RWPE1 (cell line): ENCODE results near the gene LOXL4.
A peak's percentile ranks its signal among the peaks of the same experiment; 100 is the strongest.

Source experiments
- CTCF ChIA-PET: fragments of 350-600 bp; sonication (Branson Sonifier 250); formaldehyde crosslinking; extraction: SDS; loops from one replicate; lab custom pipeline; 2021; lab: Yijun Ruan, JAX
- POLR2A ChIA-PET: fragments of 400-600 bp; formaldehyde crosslinking; extraction: SDS; loops from one replicate; lab custom pipeline; 2020; ENCODE audit warnings: antibody characterized with exemption; ENCODE audit not compliant: low non-redundant PET; lab: Yijun Ruan, JAX
- DNase-seq: peaks from one replicate; pipeline ENCODE4 v3.0.0; 2012; ENCODE audit warnings: low spot score
- H3K27ac ChIP-seq: fragments of 450-650 bp; 2 replicates; pipeline ENCODE4 v1.5.1; 2017
- CTCF ChIP-seq: fragments of 450-650 bp; conservative IDR thresholded peaks from 2 replicates; pipeline ENCODE4 v1.5.1; 2017; ENCODE audit warnings: low read depth, mild to moderate bottlenecking

LOXL4 gene

GRCh38 chr10:98312349-98312748 is 44.4 kb upstream of the LOXL4 start:
- POLR2A ChIA-PET: no interaction called here
- no peak for TF ChIP-seq CTCF
- DNase-seq: no peak
- CTCF ChIA-PET: interaction anchor here (1.3 to 1.5 kb wide), 2 partner anchors 16 to 142 kb away, joined by 3 read pairs; no protein-coding TSS in a partner anchor
- no peak overlapping the region for H3K27ac ChIP-seq

- H3K27ac ChIP-seq: no peak overlapping the region
- no peak for DNase-seq
- POLR2A ChIA-PET: no interaction called here
- CTCF ChIA-PET: interaction anchor here (1.6 to 3.5 kb wide), 2 partner anchors 49 to 141 kb away, joined by 10 to 26 read pairs; no protein-coding TSS in a partner anchor
- TF ChIP-seq CTCF: no peak
Measured at GRCh38 chr10:98310701-98311100, 42.7 kb upstream of the LOXL4 start.

GRCh38 chr10:98309366-98310355 is 41.7 kb upstream of the LOXL4 start:
- ChIA-PET CTCF (interaction anchor here (0.5 to 3.5 kb wide), 29 partner anchors 10 to 1272 kb away, joined by 3 to 26 read pairs (median 4); partner anchors contain the start of gene LOXL4), POLR2A (interaction anchor here (0.5 to 0.6 kb wide), 2 partner anchors 43 to 102 kb away, joined by 3 to 4 read pairs; no protein-coding TSS in a partner anchor)
- peak; percentile 86 for DNase-seq
- H3K27ac ChIP-seq: no peak overlapping the region
- TF ChIP-seq CTCF: peak; percentile 81

- no peak overlapping the region for H3K27ac ChIP-seq
- TF ChIP-seq CTCF: no peak
- POLR2A ChIA-PET: no interaction called here
- CTCF ChIA-PET: interaction anchor here (0.5 to 3.5 kb wide), 25 partner anchors 9 to 1271 kb away, joined by 3 to 26 read pairs (median 4); partner anchors contain the start of gene LOXL4
- DNase-seq: no peak
Measured at GRCh38 chr10:98308669-98309365, 40.8 kb upstream of the LOXL4 start.

- H3K27ac ChIP-seq: no peak overlapping the region
- ChIA-PET CTCF (interaction anchor here (0.6 to 3.5 kb wide), 3 partner anchors 46 to 280 kb away, joined by 3 to 26 read pairs (median 10); no protein-coding TSS in a partner anchor), POLR2A (no interaction called here)
- DNase-seq: no peak
- no peak for TF ChIP-seq CTCF
Measured at GRCh38 chr10:98307916-98308541, 40.0 kb upstream of the LOXL4 start.

GRCh38 chr10:98306501-98306900 is 38.5 kb upstream of the LOXL4 start:
- ChIA-PET CTCF (interaction anchor here (0.6 kb wide), 1 partner anchor 392 kb away, joined by 4 read pairs; no protein-coding TSS in a partner anchor), POLR2A (no interaction called here)

More at GRCh38 chr10:98306501-98306900, 38.5 kb upstream of the LOXL4 start:
- H3K27ac ChIP-seq: no peak overlapping the region
- DNase-seq: no peak
- no peak for TF ChIP-seq CTCF
